ENCODE measurements around the gene FIBCD1. TPM values are rescaled to one million over a fixed set of nuclear protein-coding genes. Genes with fewer than 3 reads are reported as not detected.

The FIBCD1 gene
- total and polyA plus RNA-seq, 9 of the 15 experiments (the other 6 are each of a cell fraction or from before 2014, with no cell fraction given): 0.53 to 1.2 (median 0.95) TPM; not detected in 4

- no peak for FAIRE-seq
- H3K9ac ChIP-seq (ENCODE audit: insufficient read depth in 1 of 2, low read depth in 2 of 2, low read length in 2 of 2): peak overlapping the region in 1 of 2 experiments; percentile 32; a peak in 1 of 4 replicates
- TF ChIP-seq ZMIZ1 (IDR thresholded peaks at IDR 0.05; ENCODE audit: low read depth in 2 of 2, low read length in 2 of 2): peak in 1 of 2 experiments; percentile 32; a peak in 1 of 4 replicates
- TF ChIP-seq TBL1XR1 (IDR thresholded peaks at IDR 0.05; ENCODE audit: low read length in 2 of 2): 0 out of 4 replicates have a peak, but pooled peaks of 1 of the 2 experiments have one; percentile 41
- 0 out of 6 replicates have a peak, but pooled peaks of 1 of the 3 experiments have one; percentile 0 for TF ChIP-seq CTCF (IDR thresholded peaks at IDR 0.05 in 2 of 3, conservative IDR thresholded peaks at IDR 0.05 in 1 of 3; ENCODE audit: insufficient read depth in 2 of 3, low read depth in 1 of 3, low read length in 3 of 3)
- peak; percentile 40; the same call in 1 of the 2 replicates for TF ChIP-seq GTF2F1 (IDR thresholded peaks at IDR 0.05; ENCODE audit: low read depth, low read length)
- TF ChIP-seq SMAD3 (CRISPR knock-in tag; conservative IDR thresholded peaks at IDR 0.05): no peak
- TF ChIP-seq ZHX1 (conservative IDR thresholded peaks at IDR 0.05; ENCODE audit: low read length): 0 out of 2 replicates have a peak, but pooled peaks have one; percentile 9
- TF ChIP-seq THRA (IDR thresholded peaks at IDR 0.05): no peak
- no peaks in the 10 kb centered on the region for H3K9me1 ChIP-seq (ENCODE audit: control insufficient read depth, insufficient read depth, low read length)
- no peak overlapping the region for H3K4me3 ChIP-seq
- H3K4me1 ChIP-seq (replicated peaks in 1 of 2; ENCODE audit: control insufficient read depth in 2 of 2, insufficient read depth in 2 of 2, low read length in 2 of 2): peaks cover 0 to 58% of the 10 kb centered on the region in 2 experiments; a peak in 2 of 5 replicates
- H3K36me3 ChIP-seq (ENCODE audit: control insufficient read depth, insufficient read depth, low read length): no peaks in the 10 kb centered on the region
- no TSS peak for BruUV-seq (replicated peaks)
- peaks cover 98 to 100% of the 10 kb centered on the region in 2 experiments for H3K27me3 ChIP-seq (ENCODE audit: control insufficient read depth in 2 of 2, insufficient read depth in 2 of 2, low read length in 2 of 2)
- no peak overlapping the region for H2AFZ ChIP-seq (ENCODE audit: low read depth, low read length)
- ChIA-PET CTCF (ENCODE audit: low intra/inter-chr PET ratio) (interaction anchor here (0.7 kb wide), 1 partner anchor 186 kb away, joined by 3 read pairs; no protein-coding TSS in a partner anchor), POLR2A (interaction anchor here (0.6 to 26.8 kb wide), 9 partner anchors 3 to 116 kb away, joined by 3 to 582 read pairs (median 3); no protein-coding TSS in a partner anchor)
- 3% methylated on average over 29 of the region's 29 CpGs for WGBS (ENCODE audit: insufficient coverage, low coverage, missing lambda C conversion rate)
- no peak overlapping the region for H3K4me2 ChIP-seq (ENCODE audit: insufficient read depth, low read length)
- DNase-seq (ENCODE audit: extremely low read depth in 1 of 4, low spot score in 3 of 4): peak in 3 of 4 experiments; percentile 68 to 75 (median 69)
- no peaks in the 10 kb centered on the region for H3K79me2 ChIP-seq (ENCODE audit: control insufficient read depth, insufficient read depth, low read length)
- H3K27ac ChIP-seq (ENCODE audit: extremely low read depth, low read depth, low read length): no peak overlapping the region
- intact Hi-C loops (cut with micrococcal nuclease): no loop called here
- in situ Hi-C loops (cut with MboI): no loop called here
- 0 out of 3 replicates have a peak, but pooled peaks have one; percentile 1 for ATAC-seq
- no peaks in the 10 kb centered on the region for H3K9me3 ChIP-seq (replicated peaks; ENCODE audit: control insufficient read depth, insufficient read depth, low read depth, low read length)
- H4K20me1 ChIP-seq (replicated peaks; ENCODE audit: control insufficient read depth, insufficient read depth, low read length): peaks cover 94% of the 10 kb centered on the region
These were observed 17.6 kb downstream of the FIBCD1 start for GRCh38 chr9:130921300-130921988.

All from K562 (cell line).